Mucosa of descending colon (tissue), 3 donors: ENCODE measurements around the gene CBFA2T3. TPM values are rescaled to one million over a fixed set of nuclear protein-coding genes. Genes with fewer than 3 reads are reported as not detected.

Experiments used
- ATAC-seq: fragments of 200-7000 bp; cut with Tn5 transposase; one replicate; pipeline ENCODE4 v1.9.1; 2020; ENCODE audit warnings: mild to moderate bottlenecking, moderate library complexity
- DNase-seq, 3 donors: peaks; one replicate each; pipeline ENCODE4 v3.0.0-alpha.2; 2020
- H3K36me3 ChIP-seq: fragments of 200-600 bp; one replicate; pipeline ENCODE4 v1.8.0; 2021; ENCODE audit warnings: low read depth, mild to moderate bottlenecking
- H3K4me1 ChIP-seq: fragments of 200-600 bp; one replicate; pipeline ENCODE4 v1.8.0; 2021; ENCODE audit warnings: low read depth, mild to moderate bottlenecking
- H3K4me3 ChIP-seq: fragments of 200-600 bp; one replicate; pipeline ENCODE4 v1.8.0; 2021; ENCODE audit warnings: mild to moderate bottlenecking
- H3K9me3 ChIP-seq: fragments of 200-600 bp; one replicate; pipeline ENCODE4 v1.8.0; 2021; ENCODE audit warnings: mild to moderate bottlenecking
- CTCF ChIP-seq: fragments of 200-600 bp; IDR thresholded peaks from one replicate; pipeline ENCODE4 v1.8.0; 2022; ENCODE audit warnings: antibody characterized with exemption, mild to moderate bottlenecking
- intact Hi-C, 2 donors: fragments of 100-400 bp; cut with DNase I in 1 of 2; cut with micrococcal nuclease in 1 of 2; formaldehyde crosslinking; loops; one replicate each; pipeline versions ENCODE4 v1.11.0 to v1.11.1; 2022; cut with DNase I, micrococcal nuclease
- total RNA-seq, 3 donors: library from RNA; stranded (reverse); fragmentation: NEBNext Ultra II Directional in 2 of 3; extraction: Animal tissue kit (Norgen Biotek cat#: 25700) in 2 of 3; gene quantifications; one replicate each; pipeline versions ENCODE4 v1.2.1 to v1.2.4, GENCODE V29; 2021 to 2023
- donor health status: DM: no; HTN: no; CAD: no; lungs with moderate emphysema.
- donor health status: DM: no; HTN: no; CAD: no.
- donor health status: DM: no; HTN: yes; CAD: no.

The CBFA2T3 gene
- total RNA-seq, 3 donors from 2014 or later: 6.9 to 12.8 (median 8.4) TPM

- no peaks in the 10 kb centered on the region for H3K36me3 ChIP-seq
- peaks cover 4% of the 10 kb centered on the region for H3K9me3 ChIP-seq
- DNase-seq (peak in 1 of 3 donors; percentile 17), ATAC-seq (no peak)
- H3K4me3 ChIP-seq: no peak overlapping the region
- no peak for TF ChIP-seq CTCF
- intact Hi-C loops: no loop called here
- no peaks in the 10 kb centered on the region for H3K4me1 ChIP-seq
These were observed 46.1 kb upstream of the CBFA2T3 start for GRCh38 chr16:89023151-89023551.

GRCh38 chr16:89022051-89022836 lies 45.2 kb upstream of the CBFA2T3 start:
- ATAC-seq (no peak), DNase-seq (peak in 2 of 3 donors; percentile 7 to 25)
- no peak for TF ChIP-seq CTCF

GRCh38 chr16:89020925-89021595 lies 44.1 kb upstream of the CBFA2T3 start:
- no peak for ATAC-seq
- H3K9me3 ChIP-seq: peaks cover 1% of the 10 kb centered on the region

More at GRCh38 chr16:89022051-89022836, 45.2 kb upstream of the CBFA2T3 start:
- peaks cover 4% of the 10 kb centered on the region for H3K9me3 ChIP-seq
- intact Hi-C loops: no loop called here
- H3K4me1 ChIP-seq: no peaks in the 10 kb centered on the region
- H3K4me3 ChIP-seq: no peak overlapping the region
- no peaks in the 10 kb centered on the region for H3K36me3 ChIP-seq

GRCh38 chr16:89020068-89020924 lies 43.3 kb upstream of the CBFA2T3 start:
- Histone ChIP-seq H3K9me3 (no peaks in the 10 kb centered on the region), H3K4me1 (no peaks in the 10 kb centered on the region), H3K36me3 (no peaks in the 10 kb centered on the region), H3K4me3 (no peak overlapping the region)
- TF ChIP-seq CTCF: no peak
- intact Hi-C loops: no loop called here
- ATAC-seq: no peak
- peak in 2 of 3 donors; percentile 13 to 31 for DNase-seq

More at GRCh38 chr16:89020925-89021595, 44.1 kb upstream of the CBFA2T3 start:
- Histone ChIP-seq H3K4me1 (no peaks in the 10 kb centered on the region), H3K4me3 (no peak overlapping the region), H3K36me3 (no peaks in the 10 kb centered on the region)
- peak in 1 of 3 donors; percentile 27 for DNase-seq
- intact Hi-C loops: no loop called here
- no peak for TF ChIP-seq CTCF

GRCh38 chr16:89019511-89019910 lies 42.5 kb upstream of the CBFA2T3 start:
- TF ChIP-seq CTCF: no peak
- H3K4me3 ChIP-seq: no peak overlapping the region
- ATAC-seq: no peak
- no peaks in the 10 kb centered on the region for H3K9me3 ChIP-seq
- DNase-seq: peak in 2 of 3 donors; percentile 11 to 36
- intact Hi-C loops: no loop called here
- no peaks in the 10 kb centered on the region for H3K4me1 ChIP-seq
- H3K36me3 ChIP-seq: no peaks in the 10 kb centered on the region
